T-helper 2 cell treated with Interferon-gamma antibody and Interleukin-4, amounts not matched to agents 5 μg/mL and 100 μg/mL, for 36 hours (primary cell): ENCODE data around the gene SSBP1.
"Not testable (repeated sequence)": the region's sequence is repeated elsewhere in the genome, so short reads cannot be mapped to it uniquely, and the experiment has no call there.

ENCODE experiments used
- DNase-seq: peaks from one replicate; pipeline ENCODE4 v3.0.0; 2021; ENCODE audit warnings: low spot score
- H3K27ac Mint-ChIP-seq: one replicate; pipeline ENCODE4 v1.8.0; 2021; ENCODE audit warnings: mild to moderate bottlenecking, mixed read lengths
- H3K27me3 Mint-ChIP-seq: one replicate; pipeline ENCODE4 v1.8.0; 2021; ENCODE audit warnings: low read depth, mixed read lengths
- H3K36me3 Mint-ChIP-seq: one replicate; pipeline ENCODE4 v1.8.0; 2021; ENCODE audit warnings: low read depth, mixed read lengths
- H3K4me1 Mint-ChIP-seq: one replicate; pipeline ENCODE4 v1.8.0; 2021; ENCODE audit warnings: low read depth, mixed read lengths
- H3K4me3 Mint-ChIP-seq: one replicate; pipeline ENCODE4 v1.8.0; 2022; ENCODE audit warnings: mild to moderate bottlenecking, moderate library complexity, mixed read lengths
- H3K9me3 Mint-ChIP-seq: one replicate; pipeline ENCODE4 v1.8.0; 2021; ENCODE audit warnings: mixed read lengths

SSBP1 gene

GRCh38 chr7:141737836-141738591, at the start of gene SSBP1:
Gene SSBP1, plus strand, starts transcription at chr7:141738358. Its CDS starts 809 bp downstream, at chr7:141739167.
- no peaks in the 10 kb centered on the region for H3K9me3 Mint-ChIP-seq
- H3K4me1 Mint-ChIP-seq: peaks cover 26% of the 10 kb centered on the region
- H3K4me3 Mint-ChIP-seq: peak within 1 kb of the TSS; percentile 99
- peaks cover 28% of the 10 kb centered on the region for H3K36me3 Mint-ChIP-seq
- DNase-seq: peak; percentile 92
- peak within 1 kb of the TSS; percentile 99 for H3K27ac Mint-ChIP-seq
- no peaks in the 10 kb centered on the region for H3K27me3 Mint-ChIP-seq

DNA sequence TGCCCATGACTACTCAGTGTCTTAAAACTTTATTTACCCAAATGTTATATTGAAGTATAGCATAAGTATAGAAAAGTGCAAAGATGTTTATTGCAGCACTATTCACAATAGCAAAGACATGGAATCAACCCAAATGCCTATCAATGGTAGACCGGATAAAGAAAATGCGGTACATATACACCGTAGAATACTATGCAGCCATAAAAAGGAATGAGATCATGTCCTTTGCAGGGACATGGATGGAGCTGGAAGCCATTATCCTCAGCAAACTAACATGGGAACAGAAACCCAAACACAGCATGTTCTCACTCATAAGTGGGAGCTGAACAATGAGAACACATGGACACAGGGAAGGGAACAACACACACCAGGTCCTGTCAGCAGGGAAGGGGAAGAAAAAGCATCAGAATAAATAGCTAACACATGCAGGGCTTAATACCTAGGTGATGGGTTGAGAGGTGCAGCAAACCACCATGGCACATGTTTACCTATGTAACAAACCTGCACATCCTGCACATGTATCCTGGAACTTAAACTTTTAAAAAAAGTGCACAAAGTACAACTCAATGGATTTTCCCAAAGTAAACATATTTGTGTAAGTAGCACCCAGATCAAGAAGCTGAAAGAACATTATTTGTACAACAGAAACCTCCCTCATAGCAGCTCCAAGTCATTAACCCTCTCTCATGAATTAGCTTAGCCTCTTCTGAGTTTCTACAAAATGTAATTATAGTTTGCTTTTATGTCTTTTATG, 48.9 kb upstream of the SSBP1 start:
- H3K4me3 Mint-ChIP-seq, H3K27me3 Mint-ChIP-seq, H3K9me3 Mint-ChIP-seq, H3K4me1 Mint-ChIP-seq, H3K27ac Mint-ChIP-seq, DNase-seq: not testable (repeated sequence)
- peaks cover 24% of the 10 kb centered on the region for H3K36me3 Mint-ChIP-seq

DNA sequence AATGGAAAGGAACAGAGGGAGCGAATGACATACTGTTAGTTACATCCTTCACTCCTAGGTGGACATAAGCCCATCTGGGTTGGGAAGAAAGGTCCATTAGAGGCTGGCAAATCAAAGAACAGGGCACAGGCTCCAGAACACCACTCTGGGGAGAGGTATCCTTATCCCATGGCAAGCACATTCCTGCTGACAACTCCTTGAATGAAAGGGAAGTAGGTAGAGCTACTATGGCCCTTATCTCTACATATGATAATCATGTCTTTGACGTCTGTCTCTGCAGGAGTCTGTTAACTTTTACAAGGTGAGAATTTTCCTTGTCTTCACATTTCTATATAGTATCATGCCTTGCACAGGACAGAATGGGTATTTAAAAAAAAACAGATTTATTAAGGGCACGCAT, 46.6 kb upstream of the SSBP1 start:
- H3K4me1 Mint-ChIP-seq: peaks cover 4% of the 10 kb centered on the region
- H3K4me3 Mint-ChIP-seq: no peak overlapping the region
- H3K9me3 Mint-ChIP-seq: no peaks in the 10 kb centered on the region
- H3K36me3 Mint-ChIP-seq: peaks cover 15% of the 10 kb centered on the region
- H3K27ac Mint-ChIP-seq: no peak overlapping the region
- H3K27me3 Mint-ChIP-seq: no peaks in the 10 kb centered on the region
- no peak for DNase-seq

- Mint-ChIP-seq H3K9me3 (no peaks in the 10 kb centered on the region), H3K27ac (no peak overlapping the region), H3K36me3 (peaks cover 13% of the 10 kb centered on the region), H3K4me1 (peaks cover 2% of the 10 kb centered on the region), H3K4me3 (no peak overlapping the region), H3K27me3 (no peaks in the 10 kb centered on the region)
- DNase-seq: no peak
Observed at GRCh38 chr7:141691961-141692360, 46.2 kb upstream of the SSBP1 start.

DNA sequence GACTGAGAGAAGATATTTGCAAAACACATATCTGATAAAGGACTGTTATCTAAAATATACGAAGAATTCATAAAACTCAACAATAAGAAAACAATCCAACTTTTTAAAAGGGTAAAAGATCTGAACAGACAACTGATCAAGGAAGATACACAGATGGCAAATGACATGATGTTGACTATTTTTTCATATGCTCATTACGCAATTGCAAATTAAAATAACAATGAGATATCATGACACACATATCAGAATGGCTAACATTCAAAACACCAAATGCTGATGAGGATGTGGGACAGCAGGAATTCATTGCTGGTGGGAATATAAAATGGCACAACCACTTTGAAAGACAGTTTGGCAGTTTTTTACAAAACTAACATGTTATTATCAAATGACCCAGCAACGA, 45.1 kb upstream of the SSBP1 start:
- Mint-ChIP-seq H3K27me3 (no peaks in the 10 kb centered on the region), H3K4me1 (peaks cover 10% of the 10 kb centered on the region), H3K4me3 (no peak overlapping the region), H3K36me3 (peaks cover 10% of the 10 kb centered on the region), H3K27ac (no peak overlapping the region), H3K9me3 (no peaks in the 10 kb centered on the region)
- DNase-seq: no peak

GRCh38 chr7:141695803-141696289, 42.3 kb upstream of the SSBP1 start:
- Mint-ChIP-seq H3K9me3 (no peaks in the 10 kb centered on the region), H3K4me3 (no peak overlapping the region), H3K36me3 (peaks cover 4% of the 10 kb centered on the region), H3K27ac (no peak overlapping the region), H3K4me1 (peaks cover 32% of the 10 kb centered on the region), H3K27me3 (no peaks in the 10 kb centered on the region)
- DNase-seq: no peak

DNA sequence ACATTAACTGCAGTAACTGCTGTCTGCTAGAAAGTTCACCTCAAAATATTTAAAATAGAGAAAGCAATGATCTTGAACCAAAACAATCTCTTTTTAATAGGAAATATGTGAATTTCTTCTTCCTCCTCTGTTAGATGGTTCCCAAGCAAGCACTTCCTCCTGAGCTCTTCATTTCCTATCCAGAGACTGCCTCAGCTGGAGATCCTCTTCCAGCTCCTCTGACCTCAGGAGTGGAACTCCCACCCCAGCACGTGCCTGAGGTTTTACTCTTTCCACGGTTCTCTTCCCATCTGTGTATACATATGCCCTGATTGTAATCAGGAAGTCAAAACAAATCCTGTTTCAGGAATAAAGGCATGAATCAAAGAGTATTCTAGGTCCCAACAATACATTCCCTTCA, 41.8 kb upstream of the SSBP1 start:
- Mint-ChIP-seq H3K9me3 (no peaks in the 10 kb centered on the region), H3K27ac (no peak overlapping the region), H3K27me3 (no peaks in the 10 kb centered on the region), H3K4me1 (peaks cover 34% of the 10 kb centered on the region), H3K4me3 (no peak overlapping the region), H3K36me3 (peaks cover 4% of the 10 kb centered on the region)
- no peak for DNase-seq

DNA sequence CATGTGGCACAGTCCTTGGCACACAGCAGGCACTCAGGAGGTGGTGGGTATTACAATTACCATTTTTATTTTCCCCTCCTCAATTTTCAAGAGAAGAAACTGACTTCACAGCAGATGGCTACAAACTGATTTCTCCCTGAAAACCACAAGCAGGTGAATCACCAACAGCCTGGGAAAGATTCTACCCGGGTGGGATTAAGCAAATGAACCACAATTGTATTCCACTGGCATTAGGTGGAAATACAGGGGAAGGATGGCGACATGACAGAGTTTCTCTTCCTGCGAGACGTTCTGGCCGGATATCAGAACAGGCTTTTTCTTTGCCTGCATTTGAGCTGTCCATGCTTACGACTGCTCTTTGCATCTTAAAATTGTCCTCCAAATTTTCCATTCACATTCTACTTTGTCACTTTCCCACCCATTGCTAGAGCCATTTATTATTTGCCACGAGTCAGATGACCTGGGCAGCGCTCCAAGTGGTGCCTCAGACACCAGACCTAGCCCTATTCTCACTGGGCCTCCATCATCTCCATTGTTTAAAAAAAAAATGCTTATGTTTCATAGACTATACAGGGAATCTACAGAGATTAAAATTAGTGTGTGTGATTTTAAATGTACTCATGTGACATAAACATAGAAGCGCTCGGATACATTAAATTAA, 40.8 kb upstream of the SSBP1 start:
- peaks cover 35% of the 10 kb centered on the region for H3K4me1 Mint-ChIP-seq

GRCh38 chr7:141698247-141699015, 39.7 kb upstream of the SSBP1 start:
- Mint-ChIP-seq H3K27ac (no peak overlapping the region), H3K9me3 (no peaks in the 10 kb centered on the region), H3K4me1 (peaks cover 38% of the 10 kb centered on the region), H3K4me3 (no peak overlapping the region), H3K36me3 (peaks cover 4% of the 10 kb centered on the region), H3K27me3 (peaks cover 6% of the 10 kb centered on the region)
- DNase-seq: no peak

More for the DNA sequence above, 40.8 kb upstream of the SSBP1 start:
- no peak overlapping the region for H3K27ac Mint-ChIP-seq
- no peaks in the 10 kb centered on the region for H3K27me3 Mint-ChIP-seq
- DNase-seq: no peak
- peaks cover 4% of the 10 kb centered on the region for H3K36me3 Mint-ChIP-seq
- H3K4me3 Mint-ChIP-seq: no peak overlapping the region
- no peaks in the 10 kb centered on the region for H3K9me3 Mint-ChIP-seq

GRCh38 chr7:141699860-141700259, 38.3 kb upstream of the SSBP1 start:
- H3K36me3 Mint-ChIP-seq: peaks cover 3% of the 10 kb centered on the region
- no peak overlapping the region for H3K27ac Mint-ChIP-seq
- peaks cover 35% of the 10 kb centered on the region for H3K4me1 Mint-ChIP-seq
- no peaks in the 10 kb centered on the region for H3K9me3 Mint-ChIP-seq
- DNase-seq: no peak
- peaks cover 11% of the 10 kb centered on the region for H3K27me3 Mint-ChIP-seq
- peak overlapping the region; percentile 69 for H3K4me3 Mint-ChIP-seq

GRCh38 chr7:141700296-141700847, 37.8 kb upstream of the SSBP1 start:
- peaks cover 15% of the 10 kb centered on the region for H3K27me3 Mint-ChIP-seq
- peaks cover 35% of the 10 kb centered on the region for H3K4me1 Mint-ChIP-seq
- H3K4me3 Mint-ChIP-seq: peak overlapping the region; percentile 69
- DNase-seq: no peak
- no peaks in the 10 kb centered on the region for H3K9me3 Mint-ChIP-seq
- H3K27ac Mint-ChIP-seq: peak overlapping the region; percentile 73
- peaks cover 3% of the 10 kb centered on the region for H3K36me3 Mint-ChIP-seq

- no peak for DNase-seq
- peak overlapping the region; percentile 69 for H3K4me3 Mint-ChIP-seq
Observed at GRCh38 chr7:141700848-141701371, 37.2 kb upstream of the SSBP1 start.

GRCh38 chr7:141701489-141702046, 36.6 kb upstream of the SSBP1 start:
- peak; percentile 62 for DNase-seq
- Mint-ChIP-seq H3K9me3 (no peaks in the 10 kb centered on the region), H3K27ac (peak overlapping the region; percentile 80), H3K4me1 (peaks cover 35% of the 10 kb centered on the region), H3K36me3 (peaks cover 3% of the 10 kb centered on the region), H3K27me3 (peaks cover 17% of the 10 kb centered on the region), H3K4me3 (peak overlapping the region; percentile 69)

More at GRCh38 chr7:141700848-141701371, 37.2 kb upstream of the SSBP1 start:
- Mint-ChIP-seq H3K36me3 (peaks cover 3% of the 10 kb centered on the region), H3K9me3 (no peaks in the 10 kb centered on the region), H3K27me3 (peaks cover 16% of the 10 kb centered on the region), H3K27ac (peak overlapping the region; percentile 73), H3K4me1 (peaks cover 35% of the 10 kb centered on the region)
